Measurements from ENCODE around the gene RUFY1.
"Not testable (repeated sequence)": the region's sequence is repeated elsewhere in the genome, so short reads cannot be mapped to it uniquely, and the experiment has no call there.

The RUFY1 gene

GRCh38 chr5:179623906-179624741 lies 73.8 kb downstream of the RUFY1 start:
- peak; percentile 90 for DNase-seq (ENCODE audit: low read depth)

GRCh38 chr5:179624841-179625271 lies 74.5 kb downstream of the RUFY1 start:
- no peak for DNase-seq (ENCODE audit: low read depth)

- not testable (repeated sequence) for DNase-seq (ENCODE audit: low read depth)
Measured at GRCh38 chr5:179633501-179634369, 83.4 kb downstream of the RUFY1 start.

- not testable (repeated sequence) for DNase-seq (ENCODE audit: low read depth)
Measured at GRCh38 chr5:179634370-179635172, 84.2 kb downstream of the RUFY1 start.

- not testable (repeated sequence) for DNase-seq (ENCODE audit: low read depth)
Measured at GRCh38 chr5:179639296-179639695, 88.9 kb downstream of the RUFY1 start.

GRCh38 chr5:179641745-179642144 lies 91.4 kb downstream of the RUFY1 start:
- DNase-seq (ENCODE audit: low read depth): not testable (repeated sequence)

GRCh38 chr5:179642626-179643025 lies 92.3 kb downstream of the RUFY1 start:
- not testable (repeated sequence) for DNase-seq (ENCODE audit: low read depth)

GRCh38 chr5:179643141-179643920 lies 93.0 kb downstream of the RUFY1 start:
- DNase-seq (ENCODE audit: low read depth): not testable (repeated sequence)

GRCh38 chr5:179644766-179645165 lies 94.4 kb downstream of the RUFY1 start:
- not testable (repeated sequence) for DNase-seq (ENCODE audit: low read depth)

- no peak for DNase-seq (ENCODE audit: low read depth)
Measured at GRCh38 chr5:179648410-179648809, 98.1 kb downstream of the RUFY1 start.

- not testable (repeated sequence) for DNase-seq (ENCODE audit: low read depth)
Measured at GRCh38 chr5:179649166-179649703, 98.9 kb downstream of the RUFY1 start.

- DNase-seq (ENCODE audit: low read depth): not testable (repeated sequence)
Measured at GRCh38 chr5:179650245-179650644, 99.9 kb downstream of the RUFY1 start.

GRCh38 chr5:179653135-179653534 lies 102.8 kb downstream of the RUFY1 start:
- DNase-seq (ENCODE audit: low read depth): not testable (repeated sequence)

- not testable (repeated sequence) for DNase-seq (ENCODE audit: low read depth)
Measured at GRCh38 chr5:179657302-179658178, 107.2 kb downstream of the RUFY1 start.

- peak; percentile 75 for DNase-seq (ENCODE audit: low read depth)
Measured at GRCh38 chr5:179658179-179658856, 108.0 kb downstream of the RUFY1 start.
